ENCODE data around the gene MAU2.

Gene MAU2

DNA sequence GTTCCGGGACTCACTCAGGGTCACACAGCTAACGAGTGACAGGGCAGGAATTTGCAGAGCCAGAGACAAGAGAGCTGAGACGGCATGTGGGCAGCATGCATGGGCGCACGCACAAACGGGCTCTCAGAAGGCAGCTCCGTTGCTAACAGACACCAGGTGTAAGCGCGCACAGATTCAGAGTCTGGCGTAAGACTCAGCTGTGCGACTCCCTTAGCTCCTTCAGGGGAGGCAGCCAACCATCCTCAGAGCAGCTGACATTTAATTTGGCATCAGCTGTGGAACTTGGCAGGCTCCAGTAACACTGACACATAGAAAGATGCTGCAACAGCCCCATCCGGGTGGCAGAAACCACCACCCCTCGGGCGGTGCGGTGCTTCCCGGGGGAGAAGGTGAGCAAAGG is 40.1 kb upstream of the MAU2 start:
- Histone ChIP-seq H3K4me1 (no peaks in the 10 kb centered on the region), H3K36me3 (ENCODE audit: control insufficient read depth, insufficient read depth, low read length) (no peaks in the 10 kb centered on the region), H3K9ac (no peak overlapping the region)

DNA sequence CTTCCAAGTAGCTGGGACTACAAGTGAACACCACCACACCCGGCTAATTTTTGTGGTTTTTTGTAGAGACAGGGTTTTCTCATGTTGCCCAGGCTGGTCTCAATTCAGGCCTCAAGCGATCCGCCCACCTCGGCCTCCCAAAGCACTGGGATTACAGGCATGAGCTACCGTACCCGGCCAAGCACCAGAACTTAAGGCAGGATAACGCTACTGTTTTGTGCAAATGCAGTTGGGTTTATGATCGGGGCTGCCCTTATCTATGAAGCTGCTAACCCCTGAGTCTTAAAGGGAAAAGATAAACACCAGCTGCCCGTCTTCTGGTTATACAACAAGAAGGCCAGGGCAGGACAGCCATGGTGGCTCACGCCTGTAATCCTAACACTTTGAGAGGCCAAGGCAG is 34.9 kb upstream of the MAU2 start:
- Histone ChIP-seq H3K4me1 (no peaks in the 10 kb centered on the region), H3K79me2 (peaks cover 2% of the 10 kb centered on the region), H3K4me3 (ENCODE audit: low read depth, low read length) (no peak overlapping the region), H2AFZ (no peak overlapping the region), H3K9me3 (ENCODE audit: control insufficient read depth, low read length) (no peaks in the 10 kb centered on the region), H3K27ac (no peak overlapping the region), H3K36me3 (ENCODE audit: control insufficient read depth, insufficient read depth, low read length) (no peaks in the 10 kb centered on the region), H3K27me3 (ENCODE audit: control insufficient read depth, insufficient read depth, low read length) (no peaks in the 10 kb centered on the region), H3K9ac (no peak overlapping the region), H3K4me2 (ENCODE audit: low read length) (no peak overlapping the region)
- TF ChIP-seq, protein P1, sequence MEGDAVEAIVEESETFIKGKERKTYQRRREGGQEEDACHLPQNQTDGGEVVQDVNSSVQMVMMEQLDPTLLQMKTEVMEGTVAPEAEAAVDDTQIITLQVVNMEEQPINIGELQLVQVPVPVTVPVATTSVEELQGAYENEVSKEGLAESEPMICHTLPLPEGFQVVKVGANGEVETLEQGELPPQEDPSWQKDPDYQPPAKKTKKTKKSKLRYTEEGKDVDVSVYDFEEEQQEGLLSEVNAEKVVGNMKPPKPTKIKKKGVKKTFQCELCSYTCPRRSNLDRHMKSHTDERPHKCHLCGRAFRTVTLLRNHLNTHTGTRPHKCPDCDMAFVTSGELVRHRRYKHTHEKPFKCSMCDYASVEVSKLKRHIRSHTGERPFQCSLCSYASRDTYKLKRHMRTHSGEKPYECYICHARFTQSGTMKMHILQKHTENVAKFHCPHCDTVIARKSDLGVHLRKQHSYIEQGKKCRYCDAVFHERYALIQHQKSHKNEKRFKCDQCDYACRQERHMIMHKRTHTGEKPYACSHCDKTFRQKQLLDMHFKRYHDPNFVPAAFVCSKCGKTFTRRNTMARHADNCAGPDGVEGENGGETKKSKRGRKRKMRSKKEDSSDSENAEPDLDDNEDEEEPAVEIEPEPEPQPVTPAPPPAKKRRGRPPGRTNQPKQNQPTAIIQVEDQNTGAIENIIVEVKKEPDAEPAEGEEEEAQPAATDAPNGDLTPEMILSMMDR (IDR thresholded peaks at IDR 0.05) = no peak

More for the DNA sequence above, 40.1 kb upstream of the MAU2 start:
- H3K4me3 ChIP-seq (ENCODE audit: low read depth, low read length) = no peak overlapping the region
- no peaks in the 10 kb centered on the region for H3K9me3 ChIP-seq (ENCODE audit: control insufficient read depth, low read length)
- H3K4me2 ChIP-seq (ENCODE audit: low read length) = no peak overlapping the region
- H2AFZ ChIP-seq = no peak overlapping the region
- TF ChIP-seq, protein P1 (IDR thresholded peaks at IDR 0.05) = no peak
- H3K27me3 ChIP-seq (ENCODE audit: control insufficient read depth, insufficient read depth, low read length) = no peaks in the 10 kb centered on the region
- no peaks in the 10 kb centered on the region for H3K79me2 ChIP-seq
- no peak overlapping the region for H3K27ac ChIP-seq

GRCh38 chr19:19292607-19293006 is 28.0 kb upstream of the MAU2 start:
- no peaks in the 10 kb centered on the region for H3K27me3 ChIP-seq (ENCODE audit: control insufficient read depth, insufficient read depth, low read length)
- peaks cover 3% of the 10 kb centered on the region for H3K79me2 ChIP-seq
- H2AFZ ChIP-seq = no peak overlapping the region
- H3K4me3 ChIP-seq (ENCODE audit: low read depth, low read length) = no peak overlapping the region
- no peak overlapping the region for H3K4me2 ChIP-seq (ENCODE audit: low read length)
- no peaks in the 10 kb centered on the region for H3K36me3 ChIP-seq (ENCODE audit: control insufficient read depth, insufficient read depth, low read length)
- H3K9me3 ChIP-seq (ENCODE audit: control insufficient read depth, low read length) = no peaks in the 10 kb centered on the region
- H3K27ac ChIP-seq = no peak overlapping the region
- H3K9ac ChIP-seq = no peak overlapping the region
- no peaks in the 10 kb centered on the region for H3K4me1 ChIP-seq
- TF ChIP-seq, protein P1 (IDR thresholded peaks at IDR 0.05) = no peak

DNA sequence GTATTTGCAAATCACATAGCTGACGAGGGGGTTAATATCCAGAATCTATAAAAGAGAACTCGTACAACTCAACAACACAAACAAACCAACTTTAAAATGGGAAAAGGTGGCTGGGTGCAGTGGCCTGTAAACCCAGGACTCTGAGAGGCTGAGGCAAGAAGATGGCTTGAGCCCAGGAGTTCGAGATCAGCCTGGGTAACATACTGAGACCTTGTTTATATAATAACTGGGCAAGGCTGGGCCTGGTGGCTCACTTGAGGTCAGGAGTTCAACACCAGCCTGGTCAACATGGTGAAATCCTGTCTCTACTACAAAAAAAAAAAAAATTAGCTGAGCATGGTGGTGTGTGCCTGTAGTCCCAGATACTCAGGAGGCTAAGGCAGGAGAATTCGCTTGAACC is 25.7 kb upstream of the MAU2 start:
- H2AFZ ChIP-seq = no peak overlapping the region
- H3K27me3 ChIP-seq (ENCODE audit: control insufficient read depth, insufficient read depth, low read length) = no peaks in the 10 kb centered on the region
- peaks cover 3% of the 10 kb centered on the region for H3K79me2 ChIP-seq
- no peak overlapping the region for H3K9ac ChIP-seq
- H3K36me3 ChIP-seq (ENCODE audit: control insufficient read depth, insufficient read depth, low read length) = no peaks in the 10 kb centered on the region
- H3K4me1 ChIP-seq = no peaks in the 10 kb centered on the region
- H3K4me2 ChIP-seq (ENCODE audit: low read length) = no peak overlapping the region
- no peak overlapping the region for H3K4me3 ChIP-seq (ENCODE audit: low read depth, low read length)
- H3K9me3 ChIP-seq (ENCODE audit: control insufficient read depth, low read length) = no peaks in the 10 kb centered on the region
- H3K27ac ChIP-seq = no peak overlapping the region
- TF ChIP-seq, protein P1 (IDR thresholded peaks at IDR 0.05) = no peak

- TF ChIP-seq, protein P1 (IDR thresholded peaks at IDR 0.05) = no peak
- Histone ChIP-seq H3K27me3 (ENCODE audit: control insufficient read depth, insufficient read depth, low read length) (no peaks in the 10 kb centered on the region), H3K27ac (no peak overlapping the region), H3K9me3 (ENCODE audit: control insufficient read depth, low read length) (no peaks in the 10 kb centered on the region), H3K4me2 (ENCODE audit: low read length) (no peak overlapping the region), H3K4me3 (ENCODE audit: low read depth, low read length) (no peak overlapping the region), H3K36me3 (ENCODE audit: control insufficient read depth, insufficient read depth, low read length) (no peaks in the 10 kb centered on the region), H3K79me2 (peaks cover 3% of the 10 kb centered on the region), H2AFZ (no peak overlapping the region), H3K4me1 (no peaks in the 10 kb centered on the region), H3K9ac (no peak overlapping the region)
Observed at GRCh38 chr19:19296953-19297689, 23.5 kb upstream of the MAU2 start.
